ENCODE measurements around the gene FAM83G. TPM values are rescaled to one million over a fixed set of nuclear protein-coding genes. Genes with fewer than 3 reads are reported as not detected.

Gene FAM83G
- total RNA-seq, 2 experiments from 2014 or later = 5.0 to 10.4 TPM

DNA sequence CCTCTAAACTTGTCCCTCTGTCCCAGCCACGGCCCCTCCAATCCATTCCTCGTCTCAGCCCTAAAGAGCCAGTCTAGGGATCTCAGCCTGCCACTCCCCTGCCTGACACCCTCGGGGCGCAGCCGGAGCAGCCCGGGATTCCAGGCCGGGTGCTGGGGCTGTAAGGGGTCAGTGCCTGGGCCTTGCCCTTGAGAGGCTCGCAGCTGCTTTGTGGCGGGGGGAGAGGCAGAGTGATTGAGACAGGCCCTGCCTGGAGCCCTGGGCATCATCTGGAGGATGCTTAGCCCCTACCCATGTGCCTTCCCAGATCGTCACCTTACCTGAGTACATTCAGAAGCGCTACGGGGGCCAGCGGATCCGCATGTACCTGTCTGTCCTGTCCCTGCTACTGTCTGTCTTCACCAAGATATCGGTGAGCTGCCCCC lies 44.3 kb downstream of the FAM83G start:
- Histone ChIP-seq H2AFZ (ENCODE audit: low read length) (no peak overlapping the region; the same call in 1 of the 2 replicates), H3K79me2 (ENCODE audit: insufficient read depth, low read depth, low read length) (no peaks in the 10 kb centered on the region), H3K4me3 (ENCODE audit: low read depth, low read length, poor library complexity, severe bottlenecking) (no peak overlapping the region), H3K27ac (ENCODE audit: low read depth, low read length, poor library complexity, severe bottlenecking) (no peak overlapping the region), H3K9me3 (ENCODE audit: low read length) (no peaks in the 10 kb centered on the region), H3K4me1 (ENCODE audit: insufficient read depth, low read length, poor library complexity, severe bottlenecking) (peaks cover 9% of the 10 kb centered on the region), H3K36me3 (ENCODE audit: insufficient read depth, low read length) (no peaks in the 10 kb centered on the region), H3K4me2 (ENCODE audit: low read length) (no peak overlapping the region), H4K20me1 (ENCODE audit: insufficient read depth, low read length) (no peaks in the 10 kb centered on the region), H3K9me2 (ENCODE audit: insufficient read depth, low read length) (no peaks in the 10 kb centered on the region)
- ChIA-PET CTCF (ENCODE audit: unreplicated experiment) (interaction anchor here (1.1 kb wide), 1 partner anchor 56 kb away, joined by 3 read pairs; no protein-coding TSS in a partner anchor), POLR2A (no interaction called here)
- no TSS peak for BruUV-seq (replicated peaks)
- no peak for TF ChIP-seq EZH2phosphoT487 (IDR thresholded peaks at IDR 0.05; ENCODE audit: borderline replicate concordance, low read depth, low read length)
- TF ChIP-seq, protein P1, sequence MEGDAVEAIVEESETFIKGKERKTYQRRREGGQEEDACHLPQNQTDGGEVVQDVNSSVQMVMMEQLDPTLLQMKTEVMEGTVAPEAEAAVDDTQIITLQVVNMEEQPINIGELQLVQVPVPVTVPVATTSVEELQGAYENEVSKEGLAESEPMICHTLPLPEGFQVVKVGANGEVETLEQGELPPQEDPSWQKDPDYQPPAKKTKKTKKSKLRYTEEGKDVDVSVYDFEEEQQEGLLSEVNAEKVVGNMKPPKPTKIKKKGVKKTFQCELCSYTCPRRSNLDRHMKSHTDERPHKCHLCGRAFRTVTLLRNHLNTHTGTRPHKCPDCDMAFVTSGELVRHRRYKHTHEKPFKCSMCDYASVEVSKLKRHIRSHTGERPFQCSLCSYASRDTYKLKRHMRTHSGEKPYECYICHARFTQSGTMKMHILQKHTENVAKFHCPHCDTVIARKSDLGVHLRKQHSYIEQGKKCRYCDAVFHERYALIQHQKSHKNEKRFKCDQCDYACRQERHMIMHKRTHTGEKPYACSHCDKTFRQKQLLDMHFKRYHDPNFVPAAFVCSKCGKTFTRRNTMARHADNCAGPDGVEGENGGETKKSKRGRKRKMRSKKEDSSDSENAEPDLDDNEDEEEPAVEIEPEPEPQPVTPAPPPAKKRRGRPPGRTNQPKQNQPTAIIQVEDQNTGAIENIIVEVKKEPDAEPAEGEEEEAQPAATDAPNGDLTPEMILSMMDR (conservative IDR thresholded peaks at IDR 0.05; ENCODE audit: low read length) = no peak
- no peak for DNase-seq (ENCODE audit: low spot score)
- intact Hi-C loops (cut with micrococcal nuclease; ENCODE audit: unreplicated experiment) = no loop called here

DNA sequence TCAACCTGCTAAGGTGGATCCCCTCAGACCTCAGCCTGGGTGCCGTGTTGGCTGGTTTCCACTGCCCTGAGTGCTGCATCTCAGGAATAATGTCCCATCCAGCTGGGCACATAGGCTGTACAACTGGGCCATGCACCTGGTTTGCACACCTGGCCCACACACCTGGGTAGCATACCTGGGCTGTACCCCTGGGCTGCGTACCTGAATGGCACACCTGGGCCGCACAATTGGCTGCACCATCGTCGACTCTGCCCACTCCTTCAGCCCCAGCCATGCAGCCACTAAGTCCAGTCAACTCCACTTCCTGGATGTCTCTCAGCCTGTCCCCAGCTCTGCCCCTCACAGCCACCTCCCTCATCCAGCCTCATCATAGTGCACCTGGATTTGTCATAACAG lies 44.7 kb downstream of the FAM83G start:
- ChIA-PET CTCF (ENCODE audit: unreplicated experiment) (no interaction called here), POLR2A (no interaction called here)
- intact Hi-C loops (cut with micrococcal nuclease; ENCODE audit: unreplicated experiment) = no loop called here
- no peaks in the 10 kb centered on the region for H4K20me1 ChIP-seq (ENCODE audit: insufficient read depth, low read length)
- no peaks in the 10 kb centered on the region for H3K79me2 ChIP-seq (ENCODE audit: insufficient read depth, low read depth, low read length)
- no peak for DNase-seq (ENCODE audit: low spot score)
- H3K4me1 ChIP-seq (ENCODE audit: insufficient read depth, low read length, poor library complexity, severe bottlenecking) = peaks cover 9% of the 10 kb centered on the region
- no peak for TF ChIP-seq EZH2phosphoT487 (IDR thresholded peaks at IDR 0.05; ENCODE audit: borderline replicate concordance, low read depth, low read length)
- TF ChIP-seq, protein P1 (conservative IDR thresholded peaks at IDR 0.05; ENCODE audit: low read length) = no peak
- no peak overlapping the region for H3K4me2 ChIP-seq (ENCODE audit: low read length)
- H3K9me3 ChIP-seq (ENCODE audit: low read length) = no peaks in the 10 kb centered on the region
- no peak overlapping the region for H3K4me3 ChIP-seq (ENCODE audit: low read depth, low read length, poor library complexity, severe bottlenecking)
- H3K27ac ChIP-seq (ENCODE audit: low read depth, low read length, poor library complexity, severe bottlenecking) = no peak overlapping the region
- no TSS peak for BruUV-seq (replicated peaks)
- H3K9me2 ChIP-seq (ENCODE audit: insufficient read depth, low read length) = no peaks in the 10 kb centered on the region
- H2AFZ ChIP-seq (ENCODE audit: low read length) = no peak overlapping the region
- no peaks in the 10 kb centered on the region for H3K36me3 ChIP-seq (ENCODE audit: insufficient read depth, low read length)

DNA sequence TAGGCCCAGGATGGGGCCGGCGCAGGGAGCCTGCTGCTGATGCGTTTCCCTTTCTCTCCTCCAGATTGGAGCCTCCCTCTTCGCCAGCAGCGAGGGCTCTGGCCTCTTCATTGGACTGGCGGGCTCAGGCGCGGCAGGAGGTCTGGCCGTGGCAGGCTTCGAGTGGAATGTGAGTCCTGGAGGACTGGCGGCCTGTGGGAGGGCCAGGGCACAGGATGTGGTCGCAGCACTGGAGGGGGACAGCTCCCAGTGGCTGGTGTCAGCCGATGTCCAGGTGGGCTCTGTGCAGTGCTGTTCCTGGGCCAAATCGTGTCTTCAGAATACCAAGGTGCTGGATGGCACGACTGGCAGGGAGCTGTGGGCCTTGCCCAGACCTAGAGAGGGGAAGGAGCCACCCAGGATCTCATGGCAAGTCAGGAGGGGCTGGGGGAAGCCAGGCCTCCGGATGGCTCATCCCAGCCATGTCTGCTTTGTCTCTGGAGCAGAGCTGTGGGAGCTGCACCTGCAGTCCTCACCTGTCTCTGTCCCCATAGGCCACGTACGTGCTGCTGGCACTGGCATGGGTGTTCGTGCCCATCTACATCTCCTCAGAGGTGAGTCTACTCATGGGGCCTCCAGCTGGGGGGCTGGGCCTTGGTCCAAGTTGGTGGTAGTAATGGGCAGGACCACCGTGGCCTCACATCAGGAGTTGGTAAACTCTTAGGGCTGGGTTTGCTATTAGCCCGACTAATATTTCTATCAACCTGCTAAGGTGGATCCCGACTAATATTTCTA lies 45.3 kb downstream of the FAM83G start:
- no peaks in the 10 kb centered on the region for H3K79me2 ChIP-seq (ENCODE audit: insufficient read depth, low read depth, low read length)
- intact Hi-C loops (cut with micrococcal nuclease; ENCODE audit: unreplicated experiment) = no loop called here
- H3K9me3 ChIP-seq (ENCODE audit: low read length) = no peaks in the 10 kb centered on the region
- H3K4me2 ChIP-seq (ENCODE audit: low read length) = no peak overlapping the region
- TF ChIP-seq, protein P1 (conservative IDR thresholded peaks at IDR 0.05; ENCODE audit: low read length) = no peak
- TF ChIP-seq EZH2phosphoT487 (IDR thresholded peaks at IDR 0.05; ENCODE audit: borderline replicate concordance, low read depth, low read length) = no peak
- H3K27ac ChIP-seq (ENCODE audit: low read depth, low read length, poor library complexity, severe bottlenecking) = no peak overlapping the region
- ChIA-PET POLR2A (interaction anchor here (0.6 kb wide), 1 partner anchor 146 kb away, joined by 3 read pairs; no protein-coding TSS in a partner anchor), CTCF (ENCODE audit: unreplicated experiment) (interaction anchor here (0.9 kb wide), 1 partner anchor 9 kb away, joined by 3 read pairs; no protein-coding TSS in a partner anchor)
- H3K36me3 ChIP-seq (ENCODE audit: insufficient read depth, low read length) = no peaks in the 10 kb centered on the region
- H3K4me1 ChIP-seq (ENCODE audit: insufficient read depth, low read length, poor library complexity, severe bottlenecking) = peaks cover 9% of the 10 kb centered on the region
- no TSS peak for BruUV-seq (replicated peaks)
- H4K20me1 ChIP-seq (ENCODE audit: insufficient read depth, low read length) = no peaks in the 10 kb centered on the region
- no peak overlapping the region for H3K4me3 ChIP-seq (ENCODE audit: low read depth, low read length, poor library complexity, severe bottlenecking)
- no peaks in the 10 kb centered on the region for H3K9me2 ChIP-seq (ENCODE audit: insufficient read depth, low read length)
- no peak overlapping the region for H2AFZ ChIP-seq (ENCODE audit: low read length)
- no peak for DNase-seq (ENCODE audit: low spot score)
